Frontal cortex (tissue), 4 donors: Measurements from ENCODE around the gene UBXN2A. TPM values are rescaled to one million over a fixed set of nuclear protein-coding genes. Genes with fewer than 3 reads are reported as not detected.
A peak's percentile ranks its signal among the peaks of the same experiment; 100 is the strongest.

ENCODE experiments used
- DNase-seq, 2 donors: peaks; one replicate each; pipeline ENCODE4 v3.0.0; 2012; ENCODE audit warnings: low spot score in 2 of 2
- FAIRE-seq: peaks from 2 replicates; lab custom pipeline; 2012; peaks lifted over from hg19 to GRCh38; lab: Jason Lieb, UNC
- total RNA-seq: library from RNA; depleted of rRNA; stranded (reverse); fragments of >200 nt; gene quantifications from one replicate; pipeline ENCODE4 v1.2.3, GENCODE V29; 2014
- donor health status: control.
- donor health status: control.
- donor health status: control.

UBXN2A gene, protein sequence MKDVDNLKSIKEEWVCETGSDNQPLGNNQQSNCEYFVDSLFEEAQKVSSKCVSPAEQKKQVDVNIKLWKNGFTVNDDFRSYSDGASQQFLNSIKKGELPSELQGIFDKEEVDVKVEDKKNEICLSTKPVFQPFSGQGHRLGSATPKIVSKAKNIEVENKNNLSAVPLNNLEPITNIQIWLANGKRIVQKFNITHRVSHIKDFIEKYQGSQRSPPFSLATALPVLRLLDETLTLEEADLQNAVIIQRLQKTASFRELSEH
- total RNA-seq, result 64.8 TPM

DNA sequence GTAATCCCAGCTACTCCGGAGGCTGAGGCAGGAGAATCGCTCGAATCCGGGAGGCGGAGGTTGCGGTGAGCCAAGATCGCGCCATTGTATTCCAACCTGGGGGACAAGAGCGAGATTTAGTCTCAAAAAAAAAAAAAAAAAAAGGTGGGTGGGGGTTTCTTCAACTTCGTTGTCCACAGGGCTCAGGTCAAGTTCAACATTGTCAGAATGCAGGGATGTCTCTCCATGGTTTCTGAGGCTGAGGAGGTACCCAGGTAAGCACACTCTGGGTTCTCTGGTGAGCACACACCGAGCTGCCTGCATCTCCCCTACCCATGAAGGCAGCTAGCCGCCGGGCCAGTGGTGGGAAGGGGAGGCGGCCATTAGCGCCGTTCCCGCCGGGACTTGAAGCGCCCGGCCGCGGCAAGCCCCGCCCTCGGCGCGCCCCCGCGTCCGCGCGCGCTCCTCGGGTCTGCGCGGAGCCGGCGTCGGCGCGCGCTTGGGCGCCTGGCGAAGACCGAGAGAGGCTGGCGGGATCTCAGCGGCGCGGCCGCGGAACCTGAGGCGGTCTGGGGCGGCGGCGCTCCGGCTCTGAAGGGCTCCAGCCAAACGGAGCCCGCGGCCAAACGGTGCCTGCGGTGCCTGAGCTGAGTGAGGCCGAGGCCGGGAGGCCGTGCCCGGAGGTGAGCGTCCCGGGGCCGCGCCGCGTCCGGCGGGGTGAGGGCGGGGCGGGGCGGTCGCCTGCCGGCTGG lies at the start of gene UBXN2A:
Gene UBXN2A, plus strand, starts transcription at position 477 of the 731 bp plus-strand sequence. CDS start 17,852 bp downstream, outside the sequence.
- no peak for FAIRE-seq
- DNase-seq, result peak; percentile 88

DNA sequence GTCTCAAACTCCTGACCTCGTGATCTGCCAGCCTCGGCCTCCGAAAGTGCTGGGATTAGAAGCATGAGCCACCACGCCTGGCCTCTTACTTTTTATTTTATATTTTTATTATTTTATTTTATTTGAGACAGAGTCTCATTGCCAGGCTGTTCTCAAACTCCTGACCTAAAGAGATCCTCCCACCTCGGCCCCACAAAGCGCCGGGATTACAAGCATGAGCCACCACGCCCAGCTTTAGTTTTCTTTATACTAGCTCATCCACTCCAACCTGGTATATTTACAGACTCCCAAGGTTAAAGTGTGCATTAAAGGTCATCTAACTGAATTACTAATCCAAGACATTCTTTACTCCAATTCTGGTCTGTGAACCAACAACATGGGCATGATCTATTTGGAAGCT lies 40.1 kb upstream of the UBXN2A start:
- DNase-seq (no peak), FAIRE-seq (no peak)

DNA sequence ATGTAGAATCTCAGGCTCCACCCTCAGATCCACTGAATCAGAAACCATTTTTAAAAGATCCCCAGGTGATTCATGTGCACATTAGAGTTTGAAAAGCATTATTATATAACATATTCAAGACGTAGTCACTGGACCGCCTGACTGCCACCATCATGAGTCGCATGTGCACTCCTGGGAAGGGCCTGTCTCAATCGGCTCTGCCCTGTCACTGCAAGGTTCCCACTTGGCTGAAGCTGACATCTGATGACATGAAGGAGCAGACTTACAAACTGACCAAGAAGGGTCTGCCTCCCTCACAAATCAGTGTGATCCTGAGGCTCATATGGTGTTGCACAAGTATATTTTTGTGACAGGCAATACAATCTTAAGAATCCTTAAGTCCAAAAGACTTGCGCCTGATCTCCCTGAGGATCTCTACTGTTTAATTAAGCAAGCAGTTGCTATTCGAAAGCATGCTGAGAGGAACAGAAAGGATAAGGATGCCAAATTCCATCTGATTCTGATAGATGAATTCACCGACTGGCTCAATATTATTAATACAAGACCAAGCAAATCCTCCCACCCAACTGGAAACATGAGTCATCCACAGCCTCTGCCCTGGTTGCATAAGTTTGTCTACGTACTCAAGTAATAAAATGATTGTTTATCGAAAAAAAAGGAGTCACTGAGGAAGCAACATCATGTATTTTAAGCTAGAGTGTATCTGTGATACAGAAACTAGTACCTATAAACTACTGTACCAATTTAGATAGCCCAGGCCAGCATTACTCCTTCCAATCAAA lies 39.5 kb upstream of the UBXN2A start:
- FAIRE-seq (no peak), DNase-seq (peak in 1 of 2 donors; percentile 9)

DNA sequence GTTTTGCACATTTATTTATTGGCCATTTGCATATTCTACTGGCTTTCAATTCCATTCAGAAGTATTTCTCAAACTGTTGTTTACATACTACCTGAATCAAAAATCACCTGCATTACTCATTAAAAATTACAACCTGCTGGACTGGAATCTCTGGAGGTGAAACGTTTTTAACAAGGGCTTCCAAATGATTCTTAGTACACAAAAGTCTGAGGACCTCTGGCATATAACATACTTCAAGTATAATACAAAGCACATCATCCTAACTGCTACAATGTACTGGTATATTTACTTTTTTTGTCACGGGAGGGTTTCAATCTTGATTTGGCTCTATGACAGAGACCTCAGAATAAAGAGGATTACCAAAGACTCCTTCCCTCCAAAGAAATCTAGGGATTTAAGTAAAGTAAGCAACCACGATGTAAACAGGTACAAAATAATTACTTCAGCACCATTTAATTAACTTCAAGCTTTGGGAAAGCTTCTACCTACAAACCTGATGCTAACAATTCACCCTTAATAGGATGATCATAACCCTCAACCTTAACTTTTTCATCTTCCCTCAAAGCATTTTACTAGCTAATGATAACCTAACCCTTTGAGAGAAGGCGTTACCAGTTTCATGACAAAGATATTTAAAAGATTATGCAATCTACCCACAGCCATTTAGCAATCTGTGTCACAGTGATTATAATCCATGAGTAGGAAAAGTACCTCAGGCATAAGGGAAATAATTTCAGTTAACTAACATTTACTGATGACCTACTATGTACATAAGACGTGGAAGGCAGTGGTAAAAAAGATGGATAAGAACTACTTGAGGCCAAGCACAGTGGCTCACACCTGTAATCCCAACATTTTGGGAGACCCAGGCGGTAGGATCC lies 38.1 kb upstream of the UBXN2A start:
- no peak for FAIRE-seq
- DNase-seq, result no peak

DNA sequence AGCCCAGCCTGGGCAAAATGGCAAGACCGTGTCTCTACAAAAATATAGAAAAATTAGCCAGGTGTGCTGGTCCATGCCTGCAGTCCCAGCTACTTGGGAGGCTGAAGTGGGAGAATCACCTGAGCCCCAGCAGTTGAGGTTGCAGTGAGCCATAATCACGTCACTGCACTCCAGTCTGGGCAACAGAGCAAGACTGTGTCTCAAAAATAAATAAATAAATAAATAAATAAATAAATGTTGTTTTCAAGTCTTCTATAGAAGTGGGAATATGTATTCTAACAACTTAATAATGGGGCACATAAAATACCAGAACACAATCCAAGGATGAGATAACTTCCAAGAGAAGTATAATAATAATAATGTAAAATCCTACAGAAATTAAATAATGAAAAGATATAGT lies 37.2 kb upstream of the UBXN2A start:
- DNase-seq, result no peak
- no peak for FAIRE-seq

DNA sequence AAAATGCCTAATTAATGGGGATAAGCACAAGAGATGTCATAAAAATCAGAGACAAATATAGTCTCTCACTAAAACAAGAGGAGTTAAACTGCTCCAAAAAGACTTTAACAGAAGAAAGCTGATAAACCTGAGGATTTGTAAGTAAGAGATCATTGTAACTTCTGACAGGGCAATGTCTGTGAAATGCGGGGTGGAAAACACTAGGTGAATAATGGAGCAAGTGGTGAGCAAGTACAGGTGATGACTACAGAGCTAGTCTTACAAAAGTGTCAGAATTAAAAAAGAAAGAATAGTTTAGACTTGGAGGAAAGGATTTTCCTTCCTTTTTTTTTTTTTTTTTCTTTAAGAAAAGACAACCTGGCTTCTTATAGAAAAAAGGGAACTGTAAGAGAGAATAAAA lies 36.0 kb upstream of the UBXN2A start:
- DNase-seq, result no peak
- no peak for FAIRE-seq

DNA sequence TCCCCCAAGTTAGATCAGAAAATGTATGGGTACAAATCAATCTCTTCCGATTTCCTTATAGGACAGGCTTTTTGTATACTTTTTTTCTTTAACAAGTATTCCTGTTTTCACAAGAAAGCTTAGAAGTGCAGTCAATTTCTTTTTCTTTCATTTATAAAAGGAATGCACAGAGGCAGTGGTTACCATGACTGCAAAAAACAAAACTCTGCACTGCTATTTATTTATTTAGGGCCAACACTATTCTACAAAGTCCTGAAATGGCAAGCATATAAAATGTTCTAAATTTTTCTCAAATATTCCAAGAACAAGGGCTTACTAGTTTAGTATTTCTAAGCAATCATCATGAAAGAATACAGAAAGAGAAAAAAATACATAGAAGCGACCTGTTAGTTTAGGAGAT lies 35.6 kb upstream of the UBXN2A start:
- DNase-seq (no peak), FAIRE-seq (no peak)

DNA sequence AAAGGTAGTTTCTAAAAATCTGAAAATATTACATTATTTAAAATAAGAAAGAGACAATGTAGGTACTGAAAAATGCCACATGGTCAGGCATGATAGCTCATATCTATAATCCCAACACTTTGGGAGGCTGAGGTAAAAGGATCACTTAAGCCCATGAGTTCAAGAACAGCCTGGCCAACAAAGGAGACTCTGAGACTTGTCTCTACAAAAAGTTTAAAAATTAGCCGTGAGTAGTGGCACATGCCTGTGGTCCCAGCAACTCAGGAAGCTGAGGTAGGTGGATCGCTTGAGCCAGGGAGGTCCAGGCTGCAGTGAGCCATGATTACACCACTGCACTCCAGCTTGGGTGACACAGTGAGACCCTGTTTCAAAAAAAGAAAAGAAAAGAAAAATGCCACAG lies 35.1 kb upstream of the UBXN2A start:
- FAIRE-seq (no peak), DNase-seq (no peak)

DNA sequence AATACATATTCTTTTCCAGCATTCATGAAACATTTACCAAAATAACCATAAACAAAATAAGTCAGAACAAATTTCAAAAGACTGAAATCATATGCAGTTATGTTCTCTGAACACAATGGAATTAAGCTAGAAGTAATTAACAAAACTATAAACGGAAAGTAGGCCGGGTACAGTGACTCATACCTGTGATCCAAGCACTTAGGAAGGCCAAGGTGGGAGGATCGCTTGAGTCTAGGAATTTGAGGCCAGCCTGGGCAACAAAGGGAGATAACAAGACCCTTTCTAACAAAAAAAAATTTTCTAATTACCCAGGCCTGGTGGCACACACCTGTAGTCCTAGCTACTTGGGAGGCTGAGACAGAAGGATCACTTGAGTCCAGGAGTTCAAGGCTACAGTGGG lies 28.2 kb upstream of the UBXN2A start:
- DNase-seq, result no peak
- FAIRE-seq, result no peak

DNA sequence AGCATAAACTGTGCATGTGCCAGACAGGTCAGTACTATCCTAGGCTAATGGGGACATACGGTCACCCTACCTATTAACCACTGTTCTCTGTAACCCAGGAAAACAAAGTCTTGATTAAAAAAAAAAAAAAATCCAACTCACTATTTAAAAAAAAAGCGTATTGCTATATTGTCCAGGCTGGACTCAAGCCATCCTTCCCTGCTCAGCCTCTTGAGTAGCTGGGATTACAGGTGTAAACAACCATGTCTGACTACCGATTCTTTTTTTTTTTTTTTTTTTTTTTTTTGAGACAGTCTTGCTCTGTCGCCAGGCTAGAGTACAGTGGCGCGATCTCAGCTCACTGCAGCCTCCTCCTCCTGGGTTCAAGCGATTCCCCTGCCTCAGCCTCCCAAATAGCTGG lies 24.9 kb upstream of the UBXN2A start:
- FAIRE-seq (no peak), DNase-seq (no peak)

DNA sequence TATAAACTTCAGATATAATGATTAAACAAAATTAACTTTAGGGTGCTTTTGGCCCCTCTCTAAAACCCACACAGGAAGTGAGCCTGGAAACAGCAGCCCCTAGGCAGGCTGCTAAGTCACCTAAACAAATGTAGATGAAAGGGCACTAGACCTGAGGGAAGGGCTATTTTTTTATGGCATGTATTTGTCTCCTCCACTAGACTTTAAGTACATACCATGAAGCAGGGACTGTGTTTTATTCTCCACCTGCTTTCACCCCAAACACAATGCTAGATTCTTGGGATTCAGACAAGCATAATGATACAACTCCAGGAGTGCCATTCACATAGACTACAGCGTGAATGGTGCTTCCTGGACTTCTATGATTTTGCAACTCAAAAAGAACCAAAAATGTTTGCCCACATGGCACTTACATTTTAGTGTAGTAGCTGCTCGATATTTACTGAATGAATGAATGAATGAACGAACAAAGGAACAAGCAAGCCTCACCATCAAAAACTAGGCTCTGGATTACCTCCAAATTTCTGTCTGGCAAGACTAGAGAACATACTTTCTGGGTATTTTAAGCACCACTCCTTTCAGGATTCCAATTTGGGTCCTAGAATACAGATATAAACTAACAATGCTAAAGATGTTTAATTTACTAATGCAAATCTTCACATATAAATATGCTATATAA lies 23.4 kb upstream of the UBXN2A start:
- no peak for FAIRE-seq
- no peak for DNase-seq

DNA sequence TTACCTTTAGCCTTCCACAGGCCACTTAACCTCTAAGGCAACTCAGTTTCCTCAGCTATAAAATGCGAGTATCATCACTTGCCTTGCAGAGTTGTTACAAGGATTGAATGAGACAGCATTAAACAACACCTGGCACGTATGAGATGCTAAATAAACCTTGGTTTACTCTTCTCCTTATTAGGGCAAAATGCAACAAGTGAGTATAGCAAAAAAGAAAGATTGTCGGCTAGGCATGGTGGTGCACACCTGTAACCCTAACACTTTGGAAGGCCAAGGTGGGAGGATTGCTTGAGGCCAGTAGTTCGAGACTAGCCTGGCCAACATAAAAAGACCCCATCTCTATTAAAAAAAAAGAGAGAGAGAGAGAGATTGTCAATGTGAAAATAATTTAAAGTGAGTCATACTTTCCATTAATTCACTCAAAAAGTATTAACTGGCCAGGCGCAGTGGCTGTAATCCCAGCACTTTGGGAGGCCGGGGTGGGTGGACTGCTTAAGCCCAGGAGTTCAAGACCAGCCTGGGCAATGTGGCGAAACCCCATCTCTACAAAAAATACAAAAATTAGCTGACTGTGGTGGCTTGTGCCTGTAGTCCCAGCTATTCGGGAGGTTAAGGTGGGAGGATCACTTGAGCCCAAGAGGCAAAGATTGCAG lies 21.3 kb upstream of the UBXN2A start:
- FAIRE-seq (no peak), DNase-seq (no peak)

DNA sequence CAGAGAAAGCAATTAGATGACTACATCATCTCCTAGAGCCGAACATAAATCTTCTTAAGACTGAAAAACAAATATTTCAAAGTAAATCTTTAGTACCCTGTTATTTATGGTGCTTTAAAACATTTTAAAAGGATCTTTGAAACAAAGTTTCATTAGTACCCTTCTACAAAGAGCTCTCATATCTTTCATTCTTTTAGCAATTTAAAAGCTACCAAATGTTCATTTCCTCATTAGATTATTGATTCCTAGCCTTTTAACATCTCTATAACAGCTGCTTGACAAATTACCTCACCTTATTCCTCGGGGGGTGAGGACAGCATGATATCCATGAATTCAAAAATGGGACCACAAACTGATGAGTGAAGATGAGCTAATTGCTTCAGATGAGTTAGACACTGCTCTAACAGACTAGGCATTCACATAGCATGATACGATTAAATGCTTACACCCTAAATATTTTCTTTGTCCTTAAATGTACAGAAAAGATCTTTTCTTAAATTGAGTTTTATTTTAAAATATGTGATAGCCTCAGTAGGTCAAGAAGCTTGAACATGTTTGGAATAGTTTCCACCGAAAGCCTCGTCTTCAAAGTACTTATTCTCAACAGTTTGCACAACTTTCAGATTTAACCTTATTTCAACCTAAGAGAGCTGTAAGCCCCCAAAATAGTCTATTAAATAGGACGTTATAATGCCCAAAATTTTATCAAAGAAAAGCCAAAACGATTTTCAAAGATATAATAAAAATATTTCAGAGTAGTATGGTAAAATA lies 15.5 kb upstream of the UBXN2A start:
- FAIRE-seq, result no peak
- DNase-seq, result no peak

DNA sequence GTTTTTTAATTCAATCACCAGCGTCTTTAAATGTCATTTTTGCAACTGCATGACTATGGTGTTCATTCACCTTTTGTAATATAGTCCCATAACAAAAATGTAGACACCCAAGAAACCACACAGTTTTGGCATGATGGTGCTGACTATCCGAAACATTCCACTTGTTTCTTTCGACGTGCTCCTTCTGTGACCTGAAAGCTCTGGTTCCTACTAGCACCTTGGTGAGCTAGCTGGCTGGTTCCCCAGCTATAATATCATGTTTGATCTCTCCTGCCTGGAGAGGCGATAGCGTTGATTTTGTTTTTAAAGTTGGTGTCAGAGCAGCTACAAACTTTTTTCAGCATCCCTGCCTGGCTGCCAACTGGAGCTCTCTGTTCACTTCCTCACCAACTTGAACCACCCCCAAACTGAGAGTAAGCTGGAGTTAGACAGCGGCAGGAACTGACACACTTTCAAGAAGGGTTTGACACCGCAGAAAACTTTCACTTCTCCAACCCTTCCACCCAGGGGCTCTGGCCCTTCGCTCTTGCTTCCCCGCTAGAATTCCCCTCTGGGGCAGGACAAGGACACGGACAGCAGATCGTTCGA lies 14.5 kb upstream of the UBXN2A start:
- peak; percentile 36 to 40 for DNase-seq
- no peak for FAIRE-seq

DNA sequence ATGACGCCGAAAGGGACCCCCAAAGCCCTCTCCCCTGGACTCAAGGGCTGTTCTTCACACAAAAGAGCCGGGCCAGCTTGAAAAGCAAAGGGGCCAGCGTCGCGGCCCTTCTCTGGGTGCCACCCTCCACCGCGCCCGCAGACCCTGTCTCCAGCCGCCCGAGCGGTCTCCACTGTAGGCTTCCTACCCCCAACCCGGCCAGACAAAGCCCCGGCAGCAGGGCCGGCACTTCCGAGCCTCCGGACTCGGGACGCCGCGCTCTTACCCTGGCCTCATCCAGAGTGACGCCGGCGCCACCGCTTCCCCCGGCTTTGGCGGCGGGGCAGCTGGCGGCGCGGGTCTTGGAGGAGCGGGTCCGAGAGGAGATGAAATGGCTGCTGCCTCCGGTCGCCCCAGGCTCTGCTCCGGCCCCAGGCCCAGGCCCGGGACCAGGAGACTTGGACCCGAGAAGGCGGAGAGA lies 13.9 kb upstream of the UBXN2A start:
- DNase-seq, result peak in 1 of 2 donors; percentile 24
- FAIRE-seq, result no peak

DNA sequence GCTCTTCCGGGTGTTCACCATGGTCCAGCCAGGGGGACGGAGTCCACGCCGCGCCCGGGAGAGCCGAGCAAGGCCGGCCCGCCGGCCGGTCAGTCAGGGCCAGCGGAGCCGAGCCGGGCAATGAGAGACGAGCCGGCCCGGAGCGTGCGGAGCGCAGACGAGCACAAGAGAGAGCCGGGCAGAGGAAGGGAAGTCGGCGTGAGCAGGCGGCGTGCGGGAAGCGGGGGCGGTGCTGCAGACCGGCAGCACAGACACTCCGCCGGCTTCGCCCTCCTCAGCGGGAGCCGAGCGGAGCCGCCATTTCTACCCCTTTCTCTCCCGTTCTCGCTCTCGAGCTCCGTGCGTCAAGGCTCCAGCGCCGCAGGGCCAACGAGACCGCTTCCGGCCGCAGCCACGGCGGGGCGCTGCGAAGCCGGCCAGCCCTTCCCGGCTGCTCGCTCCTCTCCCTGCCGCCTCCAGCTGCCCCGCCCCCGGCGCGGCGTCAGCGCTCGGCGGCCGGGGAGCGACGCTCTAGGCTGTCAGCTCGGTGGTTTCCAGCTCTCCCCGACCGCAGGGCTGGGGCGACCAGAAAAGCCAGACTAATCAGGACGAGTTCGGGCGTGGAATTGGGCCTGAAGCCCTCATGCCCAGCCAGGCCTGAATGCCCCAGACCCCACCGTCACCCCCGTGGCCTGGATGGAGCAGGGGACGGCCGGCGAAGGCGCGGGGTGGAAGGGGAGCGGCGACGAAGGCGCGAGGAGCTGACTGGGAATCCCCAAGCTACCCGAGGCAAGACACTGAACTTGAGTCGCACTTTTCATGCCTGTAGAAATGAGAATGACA lies 13.3 kb upstream of the UBXN2A start, which contains the start of gene ATAD2B:
Gene ATAD2B, minus strand, starts transcription at position 374 of the 822 bp plus-strand sequence. Its CDS starts 353 bp downstream, at position 21.
- peak; percentile 93 to 94 for DNase-seq
- no peak for FAIRE-seq

DNA sequence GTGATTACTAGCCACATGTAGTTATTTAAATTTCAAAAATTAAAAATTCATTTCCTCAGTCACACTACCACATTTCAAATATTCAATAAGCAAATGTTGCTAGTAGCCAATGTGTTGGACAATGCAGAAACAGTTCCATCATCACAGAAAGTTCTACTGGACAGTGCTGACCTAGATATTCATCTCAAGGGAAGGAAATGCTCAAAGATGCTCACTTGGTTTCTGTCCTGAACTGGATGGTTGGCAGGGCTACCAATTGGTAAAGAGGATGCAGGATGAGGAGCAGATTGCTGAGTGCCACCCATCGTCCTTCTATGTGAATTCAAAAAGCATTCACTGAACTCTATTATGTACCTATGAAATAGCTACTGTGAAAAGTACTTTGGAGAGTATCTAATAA lies 6.0 kb upstream of the UBXN2A start:
- FAIRE-seq (no peak), DNase-seq (no peak)
